Hepatocyte (in vitro differentiated cells): ENCODE data around the gene ATP8A1.

Experiments
- CTCF ChIP-seq: fragments of 200-600 bp; sonication (generic); IDR thresholded peaks from 2 replicates; pipeline ENCODE4 v1.5.1; 2016; ENCODE audit warnings: antibody characterized with exemption, mild to moderate bottlenecking; ENCODE audit not compliant: poor library complexity
- EZH2 ChIP-seq: fragments of 200-600 bp; sonication (generic); IDR thresholded peaks from 2 replicates; pipeline ENCODE4 v1.6.1; 2016; ENCODE audit warnings: antibody characterized with exemption, mild to moderate bottlenecking, borderline replicate concordance

GRCh38 chr4:42618023-42618422, 38.9 kb downstream of the ATP8A1 start:
- TF ChIP-seq CTCF, result no peak
- TF ChIP-seq EZH2, result no peak
